LNCAP (cell line): Measurements from ENCODE around the gene RUVBL2.

Experiments
- TF ChIP-seq, protein P1 (sequence below): fragments of 450-650 bp; IDR thresholded peaks from 2 replicates; pipeline ENCODE4 v1.5.1; 2017; ENCODE audit warnings: mild to moderate bottlenecking

Gene RUVBL2

DNA sequence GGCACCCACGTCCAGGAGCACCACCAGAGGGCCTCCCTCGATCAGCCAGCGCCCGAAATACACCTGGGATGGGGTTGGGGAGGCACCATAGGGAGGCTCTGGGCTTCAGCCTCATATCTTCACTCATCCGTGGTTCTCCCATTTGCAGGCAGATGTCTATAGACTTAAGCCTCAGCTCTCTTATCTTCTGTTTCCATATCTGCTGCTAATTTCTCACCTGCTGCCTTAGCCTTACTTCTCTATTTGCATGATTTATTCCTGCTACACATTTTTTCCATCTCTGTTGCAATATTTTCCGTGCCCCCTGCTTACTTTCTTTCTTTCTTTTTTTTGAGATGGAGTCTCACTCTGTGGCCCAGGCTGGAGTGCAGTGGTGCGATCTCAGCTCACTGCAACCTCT lies 6.4 kb upstream of the RUVBL2 start:
- TF ChIP-seq, protein P1, sequence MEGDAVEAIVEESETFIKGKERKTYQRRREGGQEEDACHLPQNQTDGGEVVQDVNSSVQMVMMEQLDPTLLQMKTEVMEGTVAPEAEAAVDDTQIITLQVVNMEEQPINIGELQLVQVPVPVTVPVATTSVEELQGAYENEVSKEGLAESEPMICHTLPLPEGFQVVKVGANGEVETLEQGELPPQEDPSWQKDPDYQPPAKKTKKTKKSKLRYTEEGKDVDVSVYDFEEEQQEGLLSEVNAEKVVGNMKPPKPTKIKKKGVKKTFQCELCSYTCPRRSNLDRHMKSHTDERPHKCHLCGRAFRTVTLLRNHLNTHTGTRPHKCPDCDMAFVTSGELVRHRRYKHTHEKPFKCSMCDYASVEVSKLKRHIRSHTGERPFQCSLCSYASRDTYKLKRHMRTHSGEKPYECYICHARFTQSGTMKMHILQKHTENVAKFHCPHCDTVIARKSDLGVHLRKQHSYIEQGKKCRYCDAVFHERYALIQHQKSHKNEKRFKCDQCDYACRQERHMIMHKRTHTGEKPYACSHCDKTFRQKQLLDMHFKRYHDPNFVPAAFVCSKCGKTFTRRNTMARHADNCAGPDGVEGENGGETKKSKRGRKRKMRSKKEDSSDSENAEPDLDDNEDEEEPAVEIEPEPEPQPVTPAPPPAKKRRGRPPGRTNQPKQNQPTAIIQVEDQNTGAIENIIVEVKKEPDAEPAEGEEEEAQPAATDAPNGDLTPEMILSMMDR = no peak

DNA sequence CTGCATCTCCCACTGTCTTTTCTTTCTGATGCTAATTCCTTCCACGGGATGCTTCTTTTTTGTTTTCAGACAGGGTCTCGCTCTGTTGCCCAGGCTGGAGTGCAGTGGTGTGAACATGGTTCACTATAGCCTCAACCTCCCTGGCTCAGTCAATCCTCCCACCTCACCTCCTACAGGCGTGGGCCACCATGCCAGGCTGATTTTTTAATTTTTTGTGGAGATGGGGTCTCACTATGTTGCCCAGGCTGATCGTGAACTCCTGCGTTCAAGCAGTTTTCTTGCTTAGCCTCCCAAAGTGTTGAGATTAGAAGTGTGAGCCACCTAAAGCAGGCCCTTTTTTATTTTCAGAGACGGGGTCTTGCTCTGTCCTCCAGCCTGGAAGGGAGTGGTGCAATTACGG lies 5.4 kb upstream of the RUVBL2 start:
- TF ChIP-seq, protein P1 = no peak

DNA sequence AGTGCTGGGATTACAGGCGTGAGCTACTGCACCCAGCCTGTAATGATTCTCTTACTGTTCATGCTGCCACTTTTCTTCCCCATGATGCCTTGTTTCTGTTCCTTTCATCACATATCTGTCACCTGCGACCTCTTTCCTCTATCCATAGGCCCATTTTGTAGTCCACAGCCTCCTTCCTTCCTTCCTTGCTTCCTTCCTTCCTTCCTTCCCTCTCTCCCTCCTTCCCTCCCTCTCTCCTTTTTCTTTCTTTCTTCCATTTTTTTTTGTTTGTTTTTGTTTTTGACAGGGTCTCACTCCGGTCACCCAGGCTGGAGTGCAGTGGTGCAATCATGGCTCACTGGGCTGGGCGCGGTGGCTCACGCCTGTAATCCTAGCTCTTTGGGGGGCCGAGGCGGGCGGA lies 4.8 kb upstream of the RUVBL2 start:
- TF ChIP-seq, protein P1 = no peak

DNA sequence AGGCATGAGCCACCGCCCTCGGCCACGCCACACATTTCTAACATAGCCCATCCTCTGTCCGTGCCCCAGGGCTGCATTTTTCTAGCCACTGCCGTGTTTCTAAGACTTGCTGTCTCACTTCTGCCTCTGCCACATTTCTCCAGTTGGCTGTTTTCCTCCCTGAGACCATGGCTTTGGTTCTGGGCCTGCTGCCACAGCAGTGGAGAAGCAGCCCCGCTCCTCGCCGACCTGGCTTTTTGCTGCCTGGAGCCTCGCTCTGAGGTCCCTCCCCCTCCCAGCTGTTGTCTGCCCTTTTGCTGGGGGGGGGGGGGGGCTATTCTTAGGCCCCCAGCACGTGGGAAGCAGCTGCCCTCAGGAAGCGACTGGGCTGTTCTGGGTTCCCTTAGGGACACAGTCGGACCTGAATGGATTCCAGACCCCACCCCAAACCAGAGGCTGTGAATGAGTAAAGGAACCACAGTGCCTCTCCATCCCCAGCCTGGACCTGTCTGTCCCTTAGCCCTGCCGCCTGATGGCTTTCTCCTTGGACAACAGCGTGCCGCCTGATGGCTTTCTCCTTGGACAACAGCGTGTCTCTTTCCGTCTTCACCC lies 3.9 kb upstream of the RUVBL2 start:
- TF ChIP-seq, protein P1 = no peak

GRCh38 chr19:48990400-48990799 lies 3.3 kb upstream of the RUVBL2 start:
- TF ChIP-seq, protein P1 = no peak

DNA sequence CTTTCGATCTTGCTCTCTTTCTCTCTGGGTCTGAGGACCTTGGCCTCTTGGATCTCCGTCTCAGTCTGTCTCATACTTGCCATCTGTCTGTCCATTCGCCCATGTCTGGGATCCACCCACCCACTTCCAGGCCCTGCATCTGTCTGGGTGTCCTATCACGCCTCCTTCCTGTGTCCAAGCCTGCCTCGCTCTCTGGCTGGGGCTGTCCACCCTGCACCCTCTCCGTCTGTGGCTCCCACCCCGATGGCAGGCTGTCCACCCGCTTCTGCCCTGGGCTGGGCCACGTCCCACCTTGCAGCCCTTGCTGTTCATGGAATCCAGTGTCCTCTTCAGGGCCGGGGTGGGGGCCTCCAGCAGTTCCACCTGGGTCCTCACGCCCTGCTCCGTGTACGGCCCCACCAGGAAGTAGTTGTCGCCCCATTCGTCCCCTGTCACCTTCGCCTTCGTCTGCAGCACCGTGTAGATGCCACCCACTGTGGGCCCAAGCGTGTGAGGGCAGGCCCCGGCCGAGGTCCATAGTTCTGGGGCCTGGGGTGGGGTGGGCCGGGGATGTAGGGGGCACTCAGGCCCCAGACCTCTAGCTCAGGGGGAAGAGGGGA lies 2.6 kb upstream of the RUVBL2 start:
- TF ChIP-seq, protein P1 = no peak

GRCh38 chr19:48991873-48992580 lies 1.7 kb upstream of the RUVBL2 start:
- TF ChIP-seq, protein P1 = no peak
